ENCODE data around the gene TAX1BP3.
"Not testable (repeated sequence)": the region's sequence is repeated elsewhere in the genome, so short reads cannot be mapped to it uniquely, and the experiment has no call there.

TAX1BP3 gene

GRCh38 chr17:3668279-3669084 is at the start of gene TAX1BP3, which contains the start of gene EMC6:
TAX1BP3 (minus strand) TSS chr17:3668578; CDS start chr17:3668526, 52 bp downstream.
EMC6 (plus strand) TSS chr17:3668812; CDS start chr17:3669147, 335 bp downstream.
- peak; percentile 93 for DNase-seq (ENCODE audit: low read depth)
- TF ChIP-seq POLR2A (IDR thresholded peaks at IDR 0.05; ENCODE audit: extremely low read depth, insufficient read length): peak; percentile 84
- no peak for TF ChIP-seq CTCF (IDR thresholded peaks at IDR 0.05; ENCODE audit: low read depth, low read length)
- peak; percentile 27 for TF ChIP-seq MAX (IDR thresholded peaks at IDR 0.05; ENCODE audit: low read depth, low read length)
- no peak for TF ChIP-seq MYC (IDR thresholded peaks at IDR 0.05; ENCODE audit: low read depth, low read length)
- peak within 1 kb of the TSS; percentile 80 for H3K4me3 ChIP-seq (ENCODE audit: low read depth, low read length)

- no peak for DNase-seq (ENCODE audit: low read depth)
- no peak for TF ChIP-seq MYC (IDR thresholded peaks at IDR 0.05; ENCODE audit: low read depth, low read length)
- TF ChIP-seq CTCF (IDR thresholded peaks at IDR 0.05; ENCODE audit: low read depth, low read length): no peak
- no peak for TF ChIP-seq MAX (IDR thresholded peaks at IDR 0.05; ENCODE audit: low read depth, low read length)
- TF ChIP-seq POLR2A (IDR thresholded peaks at IDR 0.05; ENCODE audit: extremely low read depth, insufficient read length): no peak
- H3K4me3 ChIP-seq (ENCODE audit: low read depth, low read length): no peak overlapping the region
These were observed 46.9 kb upstream of the TAX1BP3 start for GRCh38 chr17:3715296-3715695.

- TF ChIP-seq POLR2A (IDR thresholded peaks at IDR 0.05; ENCODE audit: extremely low read depth, insufficient read length) (no peak), MAX (IDR thresholded peaks at IDR 0.05; ENCODE audit: low read depth, low read length) (no peak), CTCF (IDR thresholded peaks at IDR 0.05; ENCODE audit: low read depth, low read length) (no peak), MYC (IDR thresholded peaks at IDR 0.05; ENCODE audit: low read depth, low read length) (no peak)
- no peak overlapping the region for H3K4me3 ChIP-seq (ENCODE audit: low read depth, low read length)
- DNase-seq (ENCODE audit: low read depth): no peak
These were observed 44.6 kb upstream of the TAX1BP3 start for GRCh38 chr17:3712811-3713463.

GRCh38 chr17:3710951-3711383 is 42.6 kb upstream of the TAX1BP3 start:
- TF ChIP-seq MAX (IDR thresholded peaks at IDR 0.05; ENCODE audit: low read depth, low read length): peak; percentile 64
- TF ChIP-seq POLR2A (IDR thresholded peaks at IDR 0.05; ENCODE audit: extremely low read depth, insufficient read length): no peak
- peak; percentile 35; the same call in 1 of the 2 replicates for TF ChIP-seq MYC (IDR thresholded peaks at IDR 0.05; ENCODE audit: low read depth, low read length)
- no peak for TF ChIP-seq CTCF (IDR thresholded peaks at IDR 0.05; ENCODE audit: low read depth, low read length)
- H3K4me3 ChIP-seq (ENCODE audit: low read depth, low read length): no peak overlapping the region
- peak; percentile 83 for DNase-seq (ENCODE audit: low read depth)

- no peak overlapping the region for H3K4me3 ChIP-seq (ENCODE audit: low read depth, low read length)
- DNase-seq (ENCODE audit: low read depth): no peak
- TF ChIP-seq CTCF (IDR thresholded peaks at IDR 0.05; ENCODE audit: low read depth, low read length): no peak
- TF ChIP-seq MYC (IDR thresholded peaks at IDR 0.05; ENCODE audit: low read depth, low read length): no peak
- TF ChIP-seq POLR2A (IDR thresholded peaks at IDR 0.05; ENCODE audit: extremely low read depth, insufficient read length): no peak
- no peak for TF ChIP-seq MAX (IDR thresholded peaks at IDR 0.05; ENCODE audit: low read depth, low read length)
These were observed 40.0 kb upstream of the TAX1BP3 start for GRCh38 chr17:3708366-3708765.

- not testable (repeated sequence) for DNase-seq (ENCODE audit: low read depth); H3K4me3 ChIP-seq (ENCODE audit: low read depth, low read length)
These were observed 37.3 kb upstream of the TAX1BP3 start for GRCh38 chr17:3705718-3705984.

Data from NB4 (cell line).